ENCODE measurements around the gene BRME1. TPM values are rescaled to one million over a fixed set of nuclear protein-coding genes. Genes with fewer than 3 reads are reported as not detected.

The BRME1 gene
- total RNA-seq, 1 experiment from 2014 or later, result 1.7 TPM

DNA sequence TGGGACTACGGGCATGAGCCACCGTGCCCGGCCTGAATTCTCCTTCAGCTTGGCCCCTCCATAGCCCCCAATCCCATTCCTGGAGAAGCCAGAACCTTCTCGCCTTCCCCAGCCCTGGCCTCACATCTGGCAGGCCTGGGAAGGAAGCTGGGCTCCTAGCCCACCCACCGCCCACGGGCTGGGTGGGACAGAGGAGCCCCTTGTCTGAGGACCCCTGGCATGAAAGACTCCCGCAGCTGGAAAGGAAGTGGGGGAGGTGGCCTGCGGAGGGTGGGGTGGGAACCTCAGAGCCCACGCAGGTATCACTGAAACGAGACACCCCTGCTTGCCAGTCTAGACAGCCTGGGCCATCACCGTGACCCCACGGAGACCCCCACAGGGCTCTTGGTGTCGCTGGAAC is 36.6 kb downstream of the BRME1 start:
- Histone ChIP-seq H3K9ac (ENCODE audit: low read length) (no peak overlapping the region), H3K36me3 (ENCODE audit: control insufficient read depth in 1 of 2, insufficient read depth in 2 of 2, low read length in 2 of 2) (no peaks in the 10 kb centered on the region), H3K79me2 (ENCODE audit: insufficient read depth, low read length) (no peaks in the 10 kb centered on the region), H3K4me1 (ENCODE audit: control insufficient read depth in 1 of 2, insufficient read depth in 2 of 2, low read length in 2 of 2) (peaks cover 22 to 35% of the 10 kb centered on the region in 2 experiments), H2AFZ (ENCODE audit: low read depth, low read length, poor library complexity, severe bottlenecking) (no peak overlapping the region), H3K27me3 (ENCODE audit: insufficient read depth, low read length) (no peaks in the 10 kb centered on the region), H4K20me1 (ENCODE audit: insufficient read depth) (no peaks in the 10 kb centered on the region), H3K9me2 (ENCODE audit: insufficient read depth) (no peaks in the 10 kb centered on the region), H3K4me2 (ENCODE audit: low read length) (no peak overlapping the region), H3K27ac (ENCODE audit: low read depth, low read length) (no peak overlapping the region), H3K9me3 (ENCODE audit: control insufficient read depth in 1 of 2, insufficient read depth in 1 of 2, low read depth in 1 of 2, low read length in 2 of 2) (no peaks in the 10 kb centered on the region), H3K4me3 (replicated peaks in 1 of 2; ENCODE audit: low read depth in 1 of 2, low read length in 2 of 2) (no peak overlapping the region)
- ATAC-seq (no peak), DNase-seq (ENCODE audit: low read depth, low spot score) (no peak)
- ChIA-PET RAD21 (ENCODE audit: low non-redundant PET in 1 of 2, low total read pairs in 2 of 2, uncharacterized antibody in 2 of 2, unreplicated experiment in 2 of 2) (no interaction called here), CTCF (no interaction called here), POLR2A (interaction anchor here (0.5 kb wide), 1 partner anchor 202 kb away, joined by 3 read pairs; no protein-coding TSS in a partner anchor)
- intact Hi-C loops (cut with micrococcal nuclease), result no loop called here
- TF ChIP-seq JUND (IDR thresholded peaks at IDR 0.05) (no peak), EZH2 (IDR thresholded peaks at IDR 0.05) (no peak), ZNF274 (IDR thresholded peaks at IDR 0.05; ENCODE audit: low read depth, low read length) (no peak), TCF7L2 (IDR thresholded peaks at IDR 0.05; ENCODE audit: borderline replicate concordance, extremely low read depth, insufficient read depth, insufficient read length) (no peak), SIN3A (IDR thresholded peaks at IDR 0.05; ENCODE audit: low read depth) (no peak), POLR2AphosphoS5 (IDR thresholded peaks at IDR 0.05; ENCODE audit: low read depth, low read length) (no peak), POLR2A (IDR thresholded peaks at IDR 0.05; ENCODE audit: borderline replicate concordance, extremely low read depth, insufficient read depth, insufficient read length) (no peak), SP1 (IDR thresholded peaks at IDR 0.05; ENCODE audit: low read depth) (no peak), EGR1 (IDR thresholded peaks at IDR 0.05; ENCODE audit: low read depth) (no peak), EZH2phosphoT487 (IDR thresholded peaks at IDR 0.05; ENCODE audit: borderline replicate concordance) (no peak)
- TF ChIP-seq, protein P1, sequence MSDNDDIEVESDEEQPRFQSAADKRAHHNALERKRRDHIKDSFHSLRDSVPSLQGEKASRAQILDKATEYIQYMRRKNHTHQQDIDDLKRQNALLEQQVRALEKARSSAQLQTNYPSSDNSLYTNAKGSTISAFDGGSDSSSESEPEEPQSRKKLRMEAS (IDR thresholded peaks at IDR 0.05), result no peak
- TF ChIP-seq, protein P2, sequence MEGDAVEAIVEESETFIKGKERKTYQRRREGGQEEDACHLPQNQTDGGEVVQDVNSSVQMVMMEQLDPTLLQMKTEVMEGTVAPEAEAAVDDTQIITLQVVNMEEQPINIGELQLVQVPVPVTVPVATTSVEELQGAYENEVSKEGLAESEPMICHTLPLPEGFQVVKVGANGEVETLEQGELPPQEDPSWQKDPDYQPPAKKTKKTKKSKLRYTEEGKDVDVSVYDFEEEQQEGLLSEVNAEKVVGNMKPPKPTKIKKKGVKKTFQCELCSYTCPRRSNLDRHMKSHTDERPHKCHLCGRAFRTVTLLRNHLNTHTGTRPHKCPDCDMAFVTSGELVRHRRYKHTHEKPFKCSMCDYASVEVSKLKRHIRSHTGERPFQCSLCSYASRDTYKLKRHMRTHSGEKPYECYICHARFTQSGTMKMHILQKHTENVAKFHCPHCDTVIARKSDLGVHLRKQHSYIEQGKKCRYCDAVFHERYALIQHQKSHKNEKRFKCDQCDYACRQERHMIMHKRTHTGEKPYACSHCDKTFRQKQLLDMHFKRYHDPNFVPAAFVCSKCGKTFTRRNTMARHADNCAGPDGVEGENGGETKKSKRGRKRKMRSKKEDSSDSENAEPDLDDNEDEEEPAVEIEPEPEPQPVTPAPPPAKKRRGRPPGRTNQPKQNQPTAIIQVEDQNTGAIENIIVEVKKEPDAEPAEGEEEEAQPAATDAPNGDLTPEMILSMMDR (IDR thresholded peaks at IDR 0.05 in 2 of 3, conservative IDR thresholded peaks at IDR 0.05 in 1 of 3; ENCODE audit: borderline replicate concordance in 1 of 3, insufficient read depth in 1 of 3, low read depth in 2 of 3, low read length in 2 of 3), result no peak
- TF ChIP-seq, protein P3, sequence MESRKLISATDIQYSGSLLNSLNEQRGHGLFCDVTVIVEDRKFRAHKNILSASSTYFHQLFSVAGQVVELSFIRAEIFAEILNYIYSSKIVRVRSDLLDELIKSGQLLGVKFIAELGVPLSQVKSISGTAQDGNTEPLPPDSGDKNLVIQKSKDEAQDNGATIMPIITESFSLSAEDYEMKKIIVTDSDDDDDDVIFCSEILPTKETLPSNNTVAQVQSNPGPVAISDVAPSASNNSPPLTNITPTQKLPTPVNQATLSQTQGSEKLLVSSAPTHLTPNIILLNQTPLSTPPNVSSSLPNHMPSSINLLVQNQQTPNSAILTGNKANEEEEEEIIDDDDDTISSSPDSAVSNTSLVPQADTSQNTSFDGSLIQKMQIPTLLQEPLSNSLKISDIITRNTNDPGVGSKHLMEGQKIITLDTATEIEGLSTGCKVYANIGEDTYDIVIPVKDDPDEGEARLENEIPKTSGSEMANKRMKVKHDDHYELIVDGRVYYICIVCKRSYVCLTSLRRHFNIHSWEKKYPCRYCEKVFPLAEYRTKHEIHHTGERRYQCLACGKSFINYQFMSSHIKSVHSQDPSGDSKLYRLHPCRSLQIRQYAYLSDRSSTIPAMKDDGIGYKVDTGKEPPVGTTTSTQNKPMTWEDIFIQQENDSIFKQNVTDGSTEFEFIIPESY (IDR thresholded peaks at IDR 0.05; ENCODE audit: extremely low read depth, insufficient replicate concordance, low read length), result no peak
- BruUV-seq (replicated peaks), result no TSS peak
